Keratinocyte (primary cell): ENCODE results near the gene ATP2B2. TPM values are rescaled to one million over a fixed set of nuclear protein-coding genes. Genes with fewer than 3 reads are reported as not detected.

ENCODE experiments used
- DNase-seq: peaks from one replicate; pipeline ENCODE4 v3.0.0-alpha.2; 2011; ENCODE audit warnings: low read depth, missing footprints, low spot score
- FAIRE-seq: peaks from 2 replicates; lab custom pipeline; 2011; peaks lifted over from hg19 to GRCh38; lab: Jason Lieb, UNC
- H2AFZ ChIP-seq: 2 replicates; pipeline ENCODE4 v1.6.0; 2012; ENCODE audit warnings: low read length, control low read depth, inconsistent platforms; ENCODE audit not compliant: control insufficient read depth
- H3K27ac ChIP-seq: 2 replicates; pipeline ENCODE4 v1.5.1; 2011; ENCODE audit warnings: low read length; ENCODE audit not compliant: control insufficient read depth, insufficient read depth
- H3K27me3 ChIP-seq: 3 replicates; pipeline ENCODE4 v1.6.0; 2011; ENCODE audit warnings: low read length; ENCODE audit not compliant: control insufficient read depth, insufficient read depth; ENCODE audit errors: extremely low read depth
- H3K36me3 ChIP-seq, 2 experiments: 2 replicates in 1 of 2; 3 replicates in 1 of 2; pipeline ENCODE4 v1.5.1; 2011; ENCODE audit warnings: low read length in 2 of 2, mild to moderate bottlenecking in 1 of 2; ENCODE audit not compliant: control insufficient read depth in 2 of 2, insufficient read depth in 2 of 2; ENCODE audit errors: extremely low read depth in 1 of 2
- H3K4me1 ChIP-seq: 3 replicates; pipeline ENCODE4 v1.5.1; 2011; ENCODE audit warnings: low read length; ENCODE audit not compliant: control insufficient read depth, insufficient read depth; ENCODE audit errors: extremely low read depth
- H3K4me2 ChIP-seq: 3 replicates; pipeline ENCODE4 v1.6.0; 2011; ENCODE audit warnings: low read depth, low read length; ENCODE audit not compliant: control insufficient read depth, insufficient read depth; ENCODE audit errors: extremely low read depth
- H3K4me3 ChIP-seq, 3 experiments: fragments of 200-600 bp in 1 of 3; sonication (generic) in 1 of 3; 2 replicates in 2 of 3; 3 replicates in 1 of 3; pipeline ENCODE4 v1.5.1; 2011 to 2016; ENCODE audit warnings: low read length in 3 of 3, mild to moderate bottlenecking in 3 of 3, control low read depth in 2 of 3, inconsistent platforms in 1 of 3, low read depth in 1 of 3, mixed read lengths in 1 of 3, mixed run types in 1 of 3, moderate library complexity in 1 of 3; ENCODE audit not compliant: control insufficient read depth in 2 of 3, insufficient read depth in 2 of 3; ENCODE audit errors: extremely low read depth in 1 of 3
- H3K79me2 ChIP-seq: 2 replicates; pipeline ENCODE4 v1.6.0; 2012; ENCODE audit warnings: low read length; ENCODE audit not compliant: control insufficient read depth, insufficient read depth
- H3K9ac ChIP-seq: 3 replicates; pipeline ENCODE4 v1.6.0; 2011; ENCODE audit warnings: low read length; ENCODE audit not compliant: control insufficient read depth, insufficient read depth; ENCODE audit errors: extremely low read depth
- H3K9me1 ChIP-seq: 3 replicates; pipeline ENCODE4 v1.6.0; 2011; ENCODE audit warnings: low read length; ENCODE audit not compliant: control insufficient read depth, insufficient read depth; ENCODE audit errors: extremely low read depth
- H3K9me3 ChIP-seq: 2 replicates; pipeline ENCODE4 v1.5.1; 2012; ENCODE audit warnings: low read depth, low read length; ENCODE audit not compliant: control insufficient read depth
- H4K20me1 ChIP-seq: 3 replicates; pipeline ENCODE4 v1.6.0; 2011; ENCODE audit warnings: low read length; ENCODE audit not compliant: control insufficient read depth, insufficient read depth; ENCODE audit errors: extremely low read depth
- EZH2 ChIP-seq: IDR thresholded peaks from one replicate; pipeline ENCODE4 v1.6.1; 2012; ENCODE audit warnings: inconsistent platforms, mild to moderate bottlenecking, low read length, moderate library complexity
- dilution Hi-C: fragments of 300-500 bp; cut with MboI; formaldehyde crosslinking; loops from one replicate; pipeline ENCODE4 v1.7.0; 2020; ENCODE audit warnings: low sequenced_read_pairs; ENCODE audit not compliant: extremely low pct_ligation_motif_present
- polyA plus RNA-seq, 5 experiments: library from polyadenylated mRNA; depleted of rRNA in 3 of 5; stranded (reverse) in 3 of 5; stranded (forward) in 1 of 5; unstranded in 1 of 5; fragments of >200 nt; gene quantifications; 1 replicate in 1 of 5; 2 replicates in 3 of 5; 3 replicates in 1 of 5; pipeline versions ENCODE4 v1.2.1 to v1.2.3, GENCODE V29; 2011 to 2012; ENCODE audit warnings: missing spikeins in 2 of 5, low read depth in 1 of 5, low replicate concordance in 1 of 5
- TF ChIP-seq, protein P1 (sequence below), 3 experiments: IDR thresholded peaks in 1 of 3; conservative IDR thresholded peaks in 1 of 3; optimal IDR thresholded peaks in 1 of 3; 2 replicates in 2 of 3; 3 replicates in 1 of 3; pipeline versions ENCODE3 to v1.5.1; 2011; ENCODE audit warnings: low read length in 3 of 3, mild to moderate bottlenecking in 3 of 3, moderate library complexity in 2 of 3, control low read depth in 1 of 3, inconsistent platforms in 1 of 3; ENCODE audit not compliant: insufficient read depth in 2 of 3; ENCODE audit errors: extremely low read depth in 1 of 3

ATP2B2 gene
- polyA plus RNA-seq, 1 donor (not counting 4 experiments of a cell fraction or from before 2014, with no cell fraction given) = not detected

DNA sequence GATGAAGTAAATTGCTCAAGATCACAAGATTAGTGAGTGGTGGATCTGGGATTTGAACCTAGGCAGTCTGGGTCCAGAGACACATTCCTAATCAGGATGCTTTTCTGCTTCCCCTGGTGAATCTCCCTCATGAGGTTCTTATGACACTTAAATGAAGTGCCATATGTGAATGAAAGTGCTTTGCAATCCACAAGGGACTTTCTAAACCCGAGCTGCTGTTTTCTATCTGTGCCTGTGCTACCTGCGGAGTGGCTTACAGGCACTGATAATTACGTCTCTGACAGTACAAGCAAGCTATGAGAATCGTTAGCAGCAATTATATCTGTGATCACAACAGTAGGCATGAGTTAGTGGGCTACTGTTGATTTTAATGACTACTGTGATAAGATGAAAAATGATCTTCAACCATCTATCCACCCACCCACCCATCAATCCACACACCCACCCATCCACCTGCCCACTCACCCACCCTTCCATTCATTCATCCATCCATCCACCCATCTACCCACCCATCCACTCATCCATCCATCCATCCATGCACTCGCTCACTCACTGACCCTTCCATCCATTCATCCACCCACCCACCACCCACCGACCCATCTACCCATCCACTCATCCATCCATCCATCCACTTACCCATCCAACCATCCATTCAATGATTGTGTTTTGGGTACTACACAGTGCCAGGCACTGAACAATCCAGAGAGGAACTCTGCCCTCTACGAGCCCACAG lies 51.8 kb downstream of the ATP2B2 start:
- no peak for TF ChIP-seq EZH2
- TF ChIP-seq, protein P1, sequence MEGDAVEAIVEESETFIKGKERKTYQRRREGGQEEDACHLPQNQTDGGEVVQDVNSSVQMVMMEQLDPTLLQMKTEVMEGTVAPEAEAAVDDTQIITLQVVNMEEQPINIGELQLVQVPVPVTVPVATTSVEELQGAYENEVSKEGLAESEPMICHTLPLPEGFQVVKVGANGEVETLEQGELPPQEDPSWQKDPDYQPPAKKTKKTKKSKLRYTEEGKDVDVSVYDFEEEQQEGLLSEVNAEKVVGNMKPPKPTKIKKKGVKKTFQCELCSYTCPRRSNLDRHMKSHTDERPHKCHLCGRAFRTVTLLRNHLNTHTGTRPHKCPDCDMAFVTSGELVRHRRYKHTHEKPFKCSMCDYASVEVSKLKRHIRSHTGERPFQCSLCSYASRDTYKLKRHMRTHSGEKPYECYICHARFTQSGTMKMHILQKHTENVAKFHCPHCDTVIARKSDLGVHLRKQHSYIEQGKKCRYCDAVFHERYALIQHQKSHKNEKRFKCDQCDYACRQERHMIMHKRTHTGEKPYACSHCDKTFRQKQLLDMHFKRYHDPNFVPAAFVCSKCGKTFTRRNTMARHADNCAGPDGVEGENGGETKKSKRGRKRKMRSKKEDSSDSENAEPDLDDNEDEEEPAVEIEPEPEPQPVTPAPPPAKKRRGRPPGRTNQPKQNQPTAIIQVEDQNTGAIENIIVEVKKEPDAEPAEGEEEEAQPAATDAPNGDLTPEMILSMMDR (optimal IDR thresholded peaks at IDR 0.05 in 1 of 3, IDR thresholded peaks at IDR 0.05 in 1 of 3, conservative IDR thresholded peaks at IDR 0.05 in 1 of 3; ENCODE audit: extremely low read depth in 1 of 3, insufficient read depth in 2 of 3, low read length in 3 of 3) = no peak
- dilution Hi-C loops = no loop called here
- no peaks in the 10 kb centered on the region for H3K9me1 ChIP-seq
- no peak overlapping the region for H3K27ac ChIP-seq
- H2AFZ ChIP-seq = no peak overlapping the region
- no peaks in the 10 kb centered on the region for H3K36me3 ChIP-seq
- no peaks in the 10 kb centered on the region for H3K79me2 ChIP-seq
- no peak overlapping the region for H3K4me2 ChIP-seq
- H3K4me1 ChIP-seq = no peaks in the 10 kb centered on the region
- no peaks in the 10 kb centered on the region for H3K9me3 ChIP-seq
- peaks cover 14% of the 10 kb centered on the region for H3K27me3 ChIP-seq
- FAIRE-seq = no peak
- no peak overlapping the region for H3K9ac ChIP-seq
- no peak for DNase-seq
- no peaks in the 10 kb centered on the region for H4K20me1 ChIP-seq
- H3K4me3 ChIP-seq = no peak overlapping the region

GRCh38 chr3:10450494-10451440 lies 54.6 kb downstream of the ATP2B2 start:
- TF ChIP-seq EZH2 = no peak
- Histone ChIP-seq H3K9me1 (no peaks in the 10 kb centered on the region), H3K36me3 (no peaks in the 10 kb centered on the region), H2AFZ (no peak overlapping the region), H3K27ac (no peak overlapping the region), H3K9me3 (no peaks in the 10 kb centered on the region), H3K4me1 (no peaks in the 10 kb centered on the region), H3K4me2 (no peak overlapping the region), H3K4me3 (no peak overlapping the region), H4K20me1 (no peaks in the 10 kb centered on the region), H3K27me3 (peaks cover 18% of the 10 kb centered on the region), H3K9ac (no peak overlapping the region), H3K79me2 (no peaks in the 10 kb centered on the region)
- no peak for DNase-seq
- no peak for FAIRE-seq
- dilution Hi-C loops = no loop called here
